Stimulated activated naive CD4-positive, alpha-beta T cell (primary cell): ENCODE results near the gene TSPAN11.
"Not testable (repeated sequence)": the region's sequence is repeated elsewhere in the genome, so short reads cannot be mapped to it uniquely, and the experiment has no call there.

Experiments used
- DNase-seq, 6 experiments: peaks; one replicate each; lab custom pipeline; 2025; lab: John Stamatoyannopoulos, UW

Gene TSPAN11

GRCh38 chr12:31019561-31019960, 93.0 kb downstream of the TSPAN11 start:
- DNase-seq = no peak

- no peak for DNase-seq
Measured at GRCh38 chr12:31019976-31020375, 93.4 kb downstream of the TSPAN11 start.

- DNase-seq = no peak
Measured at GRCh38 chr12:31020385-31021166, 94.0 kb downstream of the TSPAN11 start.

- no peak for DNase-seq
Measured at GRCh38 chr12:31021181-31021580, 94.6 kb downstream of the TSPAN11 start.

GRCh38 chr12:31021809-31022494, 95.4 kb downstream of the TSPAN11 start:
- no peak for DNase-seq

GRCh38 chr12:31023271-31023724, 96.8 kb downstream of the TSPAN11 start:
- no peak for DNase-seq

- no peak for DNase-seq
Measured at GRCh38 chr12:31026202-31026601, 99.7 kb downstream of the TSPAN11 start.

GRCh38 chr12:31027006-31027405, 100.5 kb downstream of the TSPAN11 start:
- DNase-seq = not testable (repeated sequence)

GRCh38 chr12:31029468-31029867, 102.9 kb downstream of the TSPAN11 start:
- DNase-seq = no peak

GRCh38 chr12:31029916-31030562, 103.5 kb downstream of the TSPAN11 start:
- DNase-seq = no peak

- no peak for DNase-seq
Measured at GRCh38 chr12:31031951-31032335, 105.4 kb downstream of the TSPAN11 start.

GRCh38 chr12:31033146-31033545, 106.6 kb downstream of the TSPAN11 start:
- no peak for DNase-seq

GRCh38 chr12:31033681-31034080, 107.1 kb downstream of the TSPAN11 start:
- DNase-seq = no peak

GRCh38 chr12:31034372-31034771, 107.8 kb downstream of the TSPAN11 start:
- DNase-seq = no peak

- no peak for DNase-seq
Measured at GRCh38 chr12:31035226-31035625, 108.7 kb downstream of the TSPAN11 start.

GRCh38 chr12:31035967-31036665, 109.6 kb downstream of the TSPAN11 start:
- no peak for DNase-seq

GRCh38 chr12:31037028-31037427, 110.5 kb downstream of the TSPAN11 start:
- DNase-seq = no peak

- DNase-seq = no peak
Measured at GRCh38 chr12:31037931-31038330, 111.4 kb downstream of the TSPAN11 start.

- no peak for DNase-seq
Measured at GRCh38 chr12:31041033-31041564, 114.6 kb downstream of the TSPAN11 start.
